WTC11 (cell line): ENCODE results near the gene DTX1.

Experiments used
- E2F1 ChIP-seq: sonication (generic); formaldehyde crosslinking; IDR thresholded peaks from 2 replicates; pipeline ENCODE4 v1.8.0; 2022; ENCODE audit warnings: mild to moderate bottlenecking, missing genetic modification reagents
- FOXP4 ChIP-seq: sonication (generic); formaldehyde crosslinking; IDR thresholded peaks from 2 replicates; pipeline ENCODE4 v1.8.0; 2022; ENCODE audit warnings: mild to moderate bottlenecking, missing genetic modification reagents
- JUN ChIP-seq: sonication (generic); formaldehyde crosslinking; IDR thresholded peaks from 2 replicates; pipeline ENCODE4 v1.8.0; 2023; ENCODE audit warnings: mild to moderate bottlenecking, missing genetic modification reagents
- SMAD3 ChIP-seq: sonication (generic); formaldehyde crosslinking; IDR thresholded peaks from 2 replicates; pipeline ENCODE4 v1.8.0; 2022; ENCODE audit warnings: missing genetic modification reagents, mild to moderate bottlenecking, borderline replicate concordance
- SP1 ChIP-seq: sonication (generic); formaldehyde crosslinking; conservative IDR thresholded peaks from 2 replicates; pipeline ENCODE4 v1.8.1; 2022; ENCODE audit warnings: missing genetic modification reagents
- ZNF423 ChIP-seq: fragments of 250-450 bp; sonication (Bioruptor Pico); IDR thresholded peaks from 2 replicates; pipeline ENCODE4 v2.1.2; 2022; ENCODE audit warnings: mild to moderate bottlenecking, moderate library complexity

- TF ChIP-seq SMAD3 (CRISPR knock-in tag) (no peak), SP1 (CRISPR knock-in tag) (no peak), JUN (CRISPR knock-in tag) (no peak), E2F1 (CRISPR knock-in tag) (no peak), FOXP4 (CRISPR knock-in tag) (no peak), ZNF423 (CRISPR knock-in tag) (no peak)
Observed at GRCh38 chr12:113049976-113050742, 6.4 kb upstream of the DTX1 start.
